ENCODE results near the gene TRAPPC11. TPM values are rescaled to one million over a fixed set of nuclear protein-coding genes. Genes with fewer than 3 reads are reported as not detected.

TRAPPC11 gene
- total RNA-seq, 1 donor from 2014 or later = 40.8 TPM

GRCh38 chr4:183716302-183716701, 57.2 kb downstream of the TRAPPC11 start:
- Histone ChIP-seq H3K27me3 (ENCODE audit: control insufficient read depth, insufficient read depth, low read length) (no peaks in the 10 kb centered on the region), H3K36me3 (ENCODE audit: control insufficient read depth, insufficient read depth, low read length) (peaks cover 2% of the 10 kb centered on the region), H3K4me3 (ENCODE audit: low read depth, low read length) (no peak overlapping the region)
- DNase-seq (ENCODE audit: low read depth) (no peak), FAIRE-seq (no peak)
- TF ChIP-seq CTCF (IDR thresholded peaks at IDR 0.05; ENCODE audit: insufficient read depth, low read length, severe bottlenecking) = no peak

GRCh38 chr4:183718876-183719275, 59.8 kb downstream of the TRAPPC11 start:
- TF ChIP-seq CTCF (IDR thresholded peaks at IDR 0.05; ENCODE audit: insufficient read depth, low read length, severe bottlenecking) = no peak
- FAIRE-seq (no peak), DNase-seq (ENCODE audit: low read depth) (peak; percentile 26)
- no peaks in the 10 kb centered on the region for H3K27me3 ChIP-seq (ENCODE audit: control insufficient read depth, insufficient read depth, low read length)
- H3K4me3 ChIP-seq (ENCODE audit: low read depth, low read length) = no peak overlapping the region
- no peaks in the 10 kb centered on the region for H3K36me3 ChIP-seq (ENCODE audit: control insufficient read depth, insufficient read depth, low read length)

- no peaks in the 10 kb centered on the region for H3K36me3 ChIP-seq (ENCODE audit: control insufficient read depth, insufficient read depth, low read length)
- H3K27me3 ChIP-seq (ENCODE audit: control insufficient read depth, insufficient read depth, low read length) = no peaks in the 10 kb centered on the region
- peak; percentile 43 for TF ChIP-seq CTCF (IDR thresholded peaks at IDR 0.05; ENCODE audit: insufficient read depth, low read length, severe bottlenecking)
- FAIRE-seq (no peak), DNase-seq (ENCODE audit: low read depth) (peak; percentile 12)
- H3K4me3 ChIP-seq (ENCODE audit: low read depth, low read length) = no peak overlapping the region
Observed at GRCh38 chr4:183721207-183722081, 62.4 kb downstream of the TRAPPC11 start.

- FAIRE-seq (no peak), DNase-seq (ENCODE audit: low read depth) (peak; percentile 26)
Observed at GRCh38 chr4:183722731-183723560, 63.9 kb downstream of the TRAPPC11 start.

More at GRCh38 chr4:183722731-183723560, 63.9 kb downstream of the TRAPPC11 start:
- TF ChIP-seq CTCF (IDR thresholded peaks at IDR 0.05; ENCODE audit: insufficient read depth, low read length, severe bottlenecking) = no peak
- Histone ChIP-seq H3K36me3 (ENCODE audit: control insufficient read depth, insufficient read depth, low read length) (no peaks in the 10 kb centered on the region), H3K27me3 (ENCODE audit: control insufficient read depth, insufficient read depth, low read length) (no peaks in the 10 kb centered on the region), H3K4me3 (ENCODE audit: low read depth, low read length) (peak overlapping the region; percentile 36)
